GM18870 (cell line): ENCODE measurements around the gene SULT6B1.
"Not testable (repeated sequence)": the region's sequence is repeated elsewhere in the genome, so short reads cannot be mapped to it uniquely, and the experiment has no call there.

Source experiments
- ATAC-seq: cut with Tn5 transposase; IDR thresholded peaks from one replicate; pipeline ENCODE4 v1.9.1; 2021; ENCODE audit warnings: moderate library complexity; ENCODE audit not compliant: unreplicated experiment

The SULT6B1 gene, protein sequence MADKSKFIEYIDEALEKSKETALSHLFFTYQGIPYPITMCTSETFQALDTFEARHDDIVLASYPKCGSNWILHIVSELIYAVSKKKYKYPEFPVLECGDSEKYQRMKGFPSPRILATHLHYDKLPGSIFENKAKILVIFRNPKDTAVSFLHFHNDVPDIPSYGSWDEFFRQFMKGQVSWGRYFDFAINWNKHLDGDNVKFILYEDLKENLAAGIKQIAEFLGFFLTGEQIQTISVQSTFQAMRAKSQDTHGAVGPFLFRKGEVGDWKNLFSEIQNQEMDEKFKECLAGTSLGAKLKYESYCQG

DNA sequence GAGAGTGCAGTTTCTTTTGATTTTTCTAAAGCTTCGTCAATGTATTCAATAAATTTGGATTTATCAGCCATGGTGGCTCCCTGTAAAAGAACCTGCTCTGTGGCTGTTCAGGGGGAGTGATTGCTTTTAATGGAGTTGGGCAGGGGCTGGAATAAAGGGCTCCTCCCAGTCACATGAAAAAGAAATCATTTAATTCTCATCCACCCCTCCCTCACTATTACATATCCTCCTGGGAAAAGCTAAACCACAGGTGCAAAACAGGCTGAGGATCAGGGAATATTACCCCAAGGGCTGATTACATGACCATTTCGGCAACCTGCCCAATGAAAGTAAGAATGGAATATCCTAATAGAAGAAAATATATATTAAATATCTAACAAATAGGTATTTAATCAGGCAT, at the start of gene SULT6B1:
SULT6B1 (minus strand) TSS at position 101 of the 400 bp plus-strand sequence; CDS start at position 71, 30 bp downstream.
- ATAC-seq, result no peak

GRCh38 chr2:37232131-37232933, 43.9 kb upstream of the SULT6B1 start:
- no peak for ATAC-seq

- ATAC-seq, result peak; percentile 91
These were observed 43.0 kb upstream of the SULT6B1 start, which contains the start of the genes CEBPZ and NDUFAF7 for GRCh38 chr2:37231241-37232130. Gene CEBPZ, minus strand, starts transcription at chr2:37231596. Its CDS starts 29 bp downstream, at chr2:37231567. Gene NDUFAF7, plus strand, starts transcription at chr2:37231658. Its CDS starts 48 bp downstream, at chr2:37231706.

GRCh38 chr2:37230581-37230980, 42.1 kb upstream of the SULT6B1 start:
- ATAC-seq, result no peak

DNA sequence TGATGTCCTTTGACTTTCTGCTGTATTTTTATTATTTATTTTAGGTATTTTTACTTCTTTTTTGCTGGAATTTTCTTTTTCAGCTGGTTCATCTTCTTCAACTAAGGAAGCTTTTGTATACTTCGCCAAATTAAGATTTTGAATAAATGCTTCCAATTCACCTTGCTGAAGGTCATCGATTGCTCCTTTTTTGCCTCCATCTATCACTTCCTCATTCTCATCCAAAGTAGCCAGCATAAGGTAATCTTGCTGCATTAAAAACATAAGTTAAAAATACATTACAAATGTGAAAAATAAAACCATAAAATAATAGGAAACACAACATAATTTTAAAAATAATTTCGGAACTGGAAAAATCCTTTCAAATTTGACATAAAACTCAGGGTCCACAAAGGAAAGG, 40.3 kb upstream of the SULT6B1 start:
- no peak for ATAC-seq

- ATAC-seq, result no peak
These were observed 38.4 kb upstream of the SULT6B1 start for GRCh38 chr2:37226863-37227262.

- ATAC-seq, result not testable (repeated sequence)
These were observed 36.7 kb upstream of the SULT6B1 start for GRCh38 chr2:37225129-37225528.

DNA sequence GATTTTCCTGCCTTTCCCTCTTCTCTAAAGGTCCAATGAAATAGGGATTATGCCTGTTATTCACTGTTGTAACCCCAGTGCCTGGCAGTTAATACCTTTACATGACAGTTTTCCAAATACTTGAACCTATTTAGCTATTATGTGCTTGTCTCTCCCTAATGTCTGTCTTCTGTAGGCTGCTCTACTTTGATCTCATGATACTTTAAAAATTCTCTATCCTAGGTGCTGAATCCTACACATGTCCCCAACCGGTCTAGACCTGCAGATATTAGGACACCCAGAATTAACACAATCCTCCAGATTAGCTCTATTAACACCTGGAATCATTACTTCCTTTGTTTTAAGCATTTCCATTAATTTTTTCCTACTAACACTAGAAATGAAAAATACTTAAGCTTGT, 35.6 kb upstream of the SULT6B1 start:
- ATAC-seq, result no peak

DNA sequence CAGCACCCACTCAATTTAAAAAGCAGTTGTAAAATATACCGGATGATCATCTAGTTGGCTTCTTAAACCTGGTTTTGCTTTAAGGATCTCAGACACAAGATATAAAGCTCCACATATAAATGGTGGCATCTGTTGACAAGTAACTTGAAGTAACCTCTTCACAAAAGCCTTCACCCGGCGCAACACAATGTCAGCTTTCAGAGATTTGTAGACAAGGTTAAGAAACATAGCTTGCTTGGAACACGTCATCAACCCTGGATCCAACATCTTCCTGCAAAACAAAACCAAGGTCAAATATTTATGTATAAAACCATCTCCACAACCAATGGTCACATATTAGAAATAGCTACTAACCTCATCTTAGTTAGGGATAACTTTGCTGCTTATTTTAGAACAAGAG, 34.7 kb upstream of the SULT6B1 start:
- ATAC-seq, result no peak

DNA sequence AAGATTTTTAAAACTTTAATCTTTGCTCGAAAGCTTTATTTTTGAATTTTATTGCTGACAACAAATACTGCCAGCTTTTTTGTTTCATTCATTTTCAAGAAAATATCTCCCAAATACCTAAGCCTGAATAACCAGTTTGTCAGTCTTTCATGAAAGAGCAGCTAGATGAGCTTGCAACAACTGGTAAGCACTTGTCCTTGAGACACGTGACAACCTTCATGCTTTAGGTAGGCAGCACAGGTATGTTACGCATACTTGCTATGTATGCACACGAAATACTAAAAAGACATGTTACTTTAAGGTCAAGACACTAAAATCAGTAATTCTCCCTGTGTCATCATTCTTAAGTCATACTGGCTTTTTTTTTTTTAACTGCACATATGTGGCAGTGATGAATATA, 30.6 kb upstream of the SULT6B1 start:
- ATAC-seq, result no peak

DNA sequence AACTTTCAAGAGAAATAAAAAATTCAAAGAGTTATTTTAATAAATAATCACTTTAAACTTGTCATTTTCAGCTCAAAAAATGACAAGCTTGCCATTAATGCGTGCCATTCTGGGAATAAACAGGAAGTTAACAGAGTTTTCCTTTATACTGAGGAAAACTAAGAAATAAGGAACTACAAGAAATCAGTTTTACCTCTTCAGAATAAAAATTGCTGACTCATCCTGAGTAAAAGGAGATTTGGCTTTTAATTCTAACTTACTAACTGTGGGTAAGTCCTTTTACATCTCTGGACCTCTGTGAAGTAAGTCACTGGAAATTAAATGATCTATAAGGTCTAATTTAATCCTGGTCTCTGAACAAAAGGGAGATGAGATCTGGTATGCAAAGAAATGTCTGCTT, 26.8 kb upstream of the SULT6B1 start:
- ATAC-seq, result no peak

- ATAC-seq, result no peak
These were observed 23.5 kb upstream of the SULT6B1 start for GRCh38 chr2:37211939-37212338.

DNA sequence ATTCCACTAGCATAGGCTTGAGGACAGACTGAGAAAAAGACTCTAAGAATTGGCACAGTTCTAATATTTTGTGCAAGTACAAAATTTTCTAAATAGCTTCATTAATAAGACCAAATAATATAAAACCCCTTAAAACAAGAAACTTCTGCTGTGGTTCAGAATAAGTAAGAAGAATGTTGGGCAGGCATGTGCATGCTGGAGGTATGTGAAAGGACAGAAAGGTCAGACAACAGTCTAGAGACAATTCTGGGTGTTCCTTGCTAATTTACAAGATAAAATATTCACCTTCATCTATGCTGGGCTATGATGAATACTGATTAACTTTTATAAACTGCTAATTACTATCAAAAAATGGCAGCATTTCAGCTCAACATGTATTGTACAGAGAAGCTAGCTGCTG, 22.7 kb upstream of the SULT6B1 start:
- ATAC-seq, result no peak

- ATAC-seq, result not testable (repeated sequence)
These were observed 18.3 kb upstream of the SULT6B1 start for GRCh38 chr2:37206760-37207159.

DNA sequence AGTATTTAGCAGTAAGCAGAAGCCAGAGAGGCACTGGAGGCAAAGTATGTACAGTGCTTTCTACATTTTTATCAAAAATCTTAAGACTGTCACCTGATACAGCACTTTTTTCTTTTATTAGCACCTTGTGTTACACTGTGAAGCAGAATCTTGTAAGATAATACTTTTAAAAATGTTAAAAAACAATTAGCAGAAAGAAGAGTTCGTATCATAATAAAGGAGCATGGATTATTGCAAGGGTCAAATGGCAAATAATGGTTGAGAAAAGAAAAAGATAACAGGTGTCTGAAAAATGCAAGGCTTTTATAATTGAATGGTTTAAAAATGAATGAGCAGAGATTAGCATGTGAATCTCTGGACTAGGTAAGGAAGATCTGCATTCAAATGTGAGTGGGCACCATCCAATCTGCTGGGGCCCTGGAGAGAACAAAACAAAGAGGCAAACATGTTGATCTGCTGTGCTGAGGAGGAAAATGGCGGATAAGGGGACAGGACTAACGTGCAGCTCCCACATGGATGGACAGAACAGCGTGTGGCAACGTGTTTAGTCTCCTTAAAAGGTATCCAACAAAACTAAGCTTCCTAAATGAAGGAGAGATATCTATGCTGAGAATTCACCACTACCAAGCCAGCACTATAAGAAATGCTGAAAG, 17.3 kb upstream of the SULT6B1 start:
- no peak for ATAC-seq

DNA sequence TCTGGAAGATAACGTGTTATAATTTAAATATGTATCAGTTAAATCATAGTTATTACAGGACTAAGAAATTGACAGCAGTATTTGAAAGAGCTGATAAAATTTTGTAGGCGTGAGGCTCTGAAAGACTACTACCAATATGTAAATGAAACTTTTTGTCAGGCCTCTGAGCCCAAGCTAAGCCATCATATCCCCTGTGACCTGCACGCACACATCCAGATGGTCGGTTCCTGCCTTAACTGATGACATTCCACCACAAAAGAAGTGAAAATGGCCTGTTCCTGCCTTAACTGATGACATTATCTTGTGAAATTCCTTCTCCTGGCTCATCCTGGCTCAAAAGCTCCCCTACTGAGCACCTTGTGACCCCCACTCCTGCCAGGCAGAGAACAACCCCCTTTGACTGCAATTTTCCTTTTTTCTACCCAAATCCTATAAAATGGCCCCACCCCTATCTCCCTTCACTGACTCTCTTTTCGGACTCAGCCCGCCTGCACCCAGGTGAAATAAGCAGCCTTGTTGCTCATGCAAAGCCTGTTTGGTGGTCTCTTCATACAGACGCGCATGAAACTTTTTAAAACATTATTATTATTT, 16.7 kb upstream of the SULT6B1 start:
- ATAC-seq, result not testable (repeated sequence)

DNA sequence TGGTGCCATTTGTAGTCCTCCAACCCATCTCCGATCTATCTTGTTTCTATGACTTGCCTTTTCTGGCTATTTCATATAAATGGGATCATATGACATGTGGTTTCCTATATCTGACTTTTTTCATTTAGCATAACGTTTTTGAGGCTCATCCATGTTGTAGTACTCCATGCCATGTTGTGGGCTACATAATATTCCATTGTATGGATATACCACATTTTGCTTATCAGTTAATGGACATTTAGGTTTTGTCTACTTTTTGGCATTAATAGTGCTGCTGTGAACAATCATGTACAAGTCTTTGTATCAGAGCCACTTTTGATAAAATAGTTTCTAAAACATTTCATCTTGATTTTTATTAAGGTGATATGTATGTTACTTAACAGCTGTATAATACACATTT, 15.2 kb upstream of the SULT6B1 start:
- ATAC-seq, result no peak

DNA sequence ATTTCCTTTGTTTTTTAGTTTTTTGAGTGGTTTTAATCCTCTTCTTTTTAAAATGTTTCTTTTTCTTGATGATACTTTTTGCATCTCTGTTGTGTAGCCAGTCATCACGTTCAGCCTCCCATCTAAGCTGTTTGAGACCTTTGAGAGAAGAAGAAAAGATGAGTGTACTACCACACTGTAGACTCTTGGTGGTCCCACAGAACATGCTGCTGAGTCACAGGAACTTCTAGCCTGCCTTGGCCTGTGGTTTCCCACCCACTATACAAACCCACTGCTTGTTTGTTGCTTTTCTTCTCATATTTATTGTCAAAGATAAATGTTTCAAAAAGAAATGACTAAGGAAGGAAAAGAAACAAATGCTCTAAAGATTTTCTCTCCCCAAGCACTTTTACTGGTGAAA, 13.3 kb upstream of the SULT6B1 start:
- ATAC-seq, result no peak

GRCh38 chr2:37201208-37201607, 12.7 kb upstream of the SULT6B1 start:
- no peak for ATAC-seq

DNA sequence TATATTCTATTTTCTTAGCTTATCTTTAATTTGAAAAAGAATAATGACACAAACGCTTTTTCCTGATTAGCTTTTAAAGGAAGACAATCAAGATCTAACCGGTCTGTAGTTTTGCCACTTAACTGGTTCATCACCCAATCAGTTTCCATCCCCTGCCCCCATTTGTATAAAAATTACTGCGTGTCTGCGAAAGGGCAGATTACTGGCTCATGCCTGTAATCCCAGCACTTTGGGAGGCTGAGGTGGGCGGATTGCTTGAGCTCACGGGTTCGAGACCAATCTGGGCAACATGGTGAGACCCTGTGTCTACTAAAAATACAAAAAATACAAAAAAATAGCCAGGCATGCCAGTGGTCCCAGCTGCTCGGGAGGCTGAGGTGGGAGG, 10.2 kb upstream of the SULT6B1 start:
- no peak for ATAC-seq
